H1 (cell line): ENCODE data around the gene INPP5J.

ENCODE experiments used
- CEBPB ChIP-seq: IDR thresholded peaks from 2 replicates; pipeline ENCODE4 v1.6.1; 2012; ENCODE audit warnings: low read depth, low read length
- CHD1 ChIP-seq: IDR thresholded peaks from 2 replicates; pipeline ENCODE4 v1.6.1; 2012; ENCODE audit warnings: low read depth, low read length, improper control_type of control experiment
- EP300 ChIP-seq, 2 experiments: IDR thresholded peaks; 1 replicate in 1 of 2; 2 replicates in 1 of 2; pipeline ENCODE4 v1.6.1; 2011 to 2012; ENCODE audit warnings: low read depth in 2 of 2, low read length in 2 of 2, mild to moderate bottlenecking in 2 of 2, borderline replicate concordance in 1 of 2, inconsistent platforms in 1 of 2, moderate library complexity in 1 of 2
- RBBP5 ChIP-seq: IDR thresholded peaks from 2 replicates; pipeline ENCODE4 v1.7.1; 2012; ENCODE audit warnings: low read depth, mild to moderate bottlenecking, inconsistent platforms, low read length, moderate library complexity, borderline replicate concordance
- RFX5 ChIP-seq: IDR thresholded peaks from 2 replicates; pipeline ENCODE4 v1.6.1; 2011; ENCODE audit warnings: low read depth, low read length, improper control_type of control experiment, borderline replicate concordance
- SIN3A ChIP-seq, 2 experiments: IDR thresholded peaks in 1 of 2; conservative IDR thresholded peaks in 1 of 2; 2 replicates each; pipeline ENCODE4 v1.6.1; 2011 to 2012; ENCODE audit warnings: low read length in 2 of 2, improper control_type of control experiment in 1 of 2, low read depth in 1 of 2, mild to moderate bottlenecking in 1 of 2
- TAF1 ChIP-seq: IDR thresholded peaks from 2 replicates; pipeline ENCODE4 v1.6.1; 2011; ENCODE audit warnings: mild to moderate bottlenecking, low read depth, low read length
- ZNF274 ChIP-seq: IDR thresholded peaks from 2 replicates; pipeline ENCODE4 v1.7.0; 2012; ENCODE audit warnings: low read length, borderline replicate concordance; ENCODE audit errors: extremely low read depth

- TF ChIP-seq TAF1 (no peak), CHD1 (no peak), ZNF274 (no peak), RFX5 (no peak), SIN3A (conservative IDR thresholded peaks at IDR 0.05 in 1 of 2, IDR thresholded peaks at IDR 0.05 in 1 of 2; ENCODE audit: low read depth in 1 of 2, low read length in 2 of 2) (no peak), CEBPB (no peak), EP300 (IDR thresholded peaks at IDR 0.05; ENCODE audit: borderline replicate concordance in 1 of 2, low read depth in 2 of 2, low read length in 2 of 2) (no peak), RBBP5 (no peak)
Observed at GRCh38 chr22:31120230-31120629, 2.5 kb upstream of the INPP5J start.
